Fibroblast of lung (primary cell): ENCODE measurements around the gene UCN3.

ENCODE experiments used
- CTCF ChIP-seq, 2 donors: IDR thresholded peaks in 1 of 2; conservative IDR thresholded peaks in 1 of 2; 1 replicate in 1 of 2; 2 replicates in 1 of 2; pipeline ENCODE4 v1.5.1; 2011 to 2012; ENCODE audit warnings: low read length in 2 of 2, control low read depth in 1 of 2, inconsistent platforms in 1 of 2, low read depth in 1 of 2, mild to moderate bottlenecking in 1 of 2
- EZH2 ChIP-seq: IDR thresholded peaks from 2 replicates; pipeline ENCODE4 v1.5.1; 2012; ENCODE audit warnings: low read length, control low read depth, mild to moderate bottlenecking; ENCODE audit errors: missing control alignments

GRCh38 chr10:5390607-5391205, 25.9 kb downstream of the UCN3 start:
- TF ChIP-seq CTCF (conservative IDR thresholded peaks at IDR 0.05 in 1 of 2, IDR thresholded peaks at IDR 0.05 in 1 of 2; ENCODE audit: low read depth in 1 of 2, low read length in 2 of 2) = no peak
- TF ChIP-seq EZH2 = no peak
